NCI-H345 (cell line): ENCODE results near the gene EPS8L3.
"Not testable (repeated sequence)": the region's sequence is repeated elsewhere in the genome, so short reads cannot be mapped to it uniquely, and the experiment has no call there.

Source experiments
- DNase-seq: peaks from one replicate; lab custom pipeline; 2025; lab: John Stamatoyannopoulos, UW

EPS8L3 gene

GRCh38 chr1:109762821-109763645 lies 690 bp downstream of the EPS8L3 start:
- DNase-seq, result no peak

- no peak for DNase-seq
Observed at GRCh38 chr1:109762039-109762585, 1.6 kb downstream of the EPS8L3 start.

GRCh38 chr1:109761227-109762038 lies 2.3 kb downstream of the EPS8L3 start:
- no peak for DNase-seq

GRCh38 chr1:109760581-109761226 lies 3.0 kb downstream of the EPS8L3 start:
- DNase-seq, result no peak

GRCh38 chr1:109759513-109760334 lies 4.0 kb downstream of the EPS8L3 start:
- DNase-seq, result no peak

- DNase-seq, result no peak
Observed at GRCh38 chr1:109757936-109758786, 5.6 kb downstream of the EPS8L3 start.

- DNase-seq, result no peak
Observed at GRCh38 chr1:109756848-109757521, 6.7 kb downstream of the EPS8L3 start.

- DNase-seq, result not testable (repeated sequence)
Observed at GRCh38 chr1:109756325-109756724, 7.4 kb downstream of the EPS8L3 start.

GRCh38 chr1:109754738-109755137 lies 9.0 kb downstream of the EPS8L3 start:
- no peak for DNase-seq

- no peak for DNase-seq
Observed at GRCh38 chr1:109751531-109752260, 12.0 kb downstream of the EPS8L3 start.

GRCh38 chr1:109750920-109751319 lies 12.8 kb downstream of the EPS8L3 start:
- no peak for DNase-seq

- no peak for DNase-seq
Observed at GRCh38 chr1:109750241-109750882, 13.4 kb downstream of the EPS8L3 start.

- DNase-seq, result no peak
Observed at GRCh38 chr1:109749221-109749620, 14.5 kb downstream of the EPS8L3 start.

GRCh38 chr1:109748311-109748710 lies 15.4 kb downstream of the EPS8L3 start:
- not testable (repeated sequence) for DNase-seq

- DNase-seq, result peak; percentile 47
Observed at GRCh38 chr1:109740615-109741373, 22.9 kb downstream of the EPS8L3 start, which contains the start of gene GSTM3. TSS of gene GSTM3 (minus strand) at chr1:109741038. CDS start at chr1:109740287, 751 bp downstream.

- peak; percentile 86 for DNase-seq
Observed at GRCh38 chr1:109739738-109740614, 23.7 kb downstream of the EPS8L3 start.
